Testis (tissue), 5 donors: ENCODE results near the gene SCGB1A1. TPM values are rescaled to one million over a fixed set of nuclear protein-coding genes. Genes with fewer than 3 reads are reported as not detected.

ENCODE experiments used
- DNase-seq: peaks from one replicate; pipeline ENCODE4 v3.0.0-alpha.2; 2019
- H3K27ac ChIP-seq, 2 donors: fragments of 200-600 bp; sonication (generic); one replicate each; pipeline ENCODE4 v1.5.1; 2019
- H3K27me3 ChIP-seq: fragments of 200-600 bp; sonication (generic); one replicate; pipeline ENCODE4 v1.5.1; 2019
- H3K36me3 ChIP-seq: fragments of 200-600 bp; sonication (generic); one replicate; pipeline ENCODE4 v1.5.1; 2017; ENCODE audit warnings: low read depth; ENCODE audit errors: missing control alignments
- H3K4me1 ChIP-seq: fragments of 200-600 bp; sonication (generic); one replicate; pipeline ENCODE4 v1.5.1; 2019
- H3K4me3 ChIP-seq, 2 donors: fragments of 200-600 bp; sonication (generic); one replicate each; pipeline ENCODE4 v1.5.1; 2017 to 2019
- H3K9me3 ChIP-seq: fragments of 200-600 bp; sonication (generic); one replicate; pipeline ENCODE4 v1.5.1; 2017
- CTCF ChIP-seq, 3 experiments: fragments of 450-650 bp in 2 of 3; fragments of 200-600 bp in 1 of 3; sonication (generic) in 1 of 3; IDR thresholded peaks; one replicate each; pipeline ENCODE4 v1.5.1; 2016 to 2019; ENCODE audit warnings: antibody characterized with exemption in 3 of 3, mild to moderate bottlenecking in 2 of 3, moderate library complexity in 1 of 3
- POLR2A ChIP-seq: fragments of 450-650 bp; IDR thresholded peaks from one replicate; pipeline ENCODE4 v1.6.1; 2017; ENCODE audit warnings: antibody characterized with exemption, mild to moderate bottlenecking, moderate library complexity
- WGBS, 2 donors: methylation state at CpG; one replicate each; pipeline ENCODE4 v1.1.5; 2018; 5-methylcytosine and 5-hydroxymethylcytosine counted together
- intact Hi-C: fragments of 100-400 bp; cut with DNase I; formaldehyde crosslinking; loops from one replicate; pipeline ENCODE4 v1.15.1; 2023; ENCODE audit warnings: low total_unique reads
- long read RNA-seq, 2 donors: transcript quantifications; one replicate each; lab custom pipeline, GENCODE V29; 2026
- polyA plus RNA-seq: library from polyadenylated mRNA; stranded (reverse); fragments of 350-450 nt; fragmentation: Illumina TruSeq; extraction: RNeasy Lipid Tissue Mini Kit (QIAGEN cat#74804); gene quantifications from one replicate; pipeline ENCODE4 v1.2.3, GENCODE V29; 2014; ENCODE audit warnings: low read depth, low replicate concordance; ENCODE audit not compliant: insufficient read depth
- total RNA-seq, 2 donors: library from RNA; depleted of rRNA; stranded (reverse); fragments of >200 nt; gene quantifications; one replicate each; pipeline ENCODE4 v1.2.3, GENCODE V29; 2016

Gene SCGB1A1
- not detected for total RNA-seq
- not detected for polyA plus RNA-seq
- long read RNA-seq, donor 1: 0 reads
- long read RNA-seq, donor 2: 0 reads

GRCh38 chr11:62418733-62419132 is at the start of gene SCGB1A1:
Gene SCGB1A1 (plus strand): TSS chr11:62419033. CDS start chr11:62419096, 63 bp downstream.
- 78% methylated on average over 4 of the region's 4 CpGs; no CpG with 5 or more reads in 1 of the 2 donors for WGBS, 2 donors
- no peak for DNase-seq
- peak within 1 kb of the TSS; percentile 39 to 77 for H3K27ac ChIP-seq
- H3K9me3 ChIP-seq: no peaks in the 10 kb centered on the region
- H3K36me3 ChIP-seq: no peaks in the 10 kb centered on the region
- H3K27me3 ChIP-seq: no peaks in the 10 kb centered on the region
- H3K4me3 ChIP-seq: no peak within 1 kb of the TSS
- TF ChIP-seq POLR2A: no peak
- H3K4me1 ChIP-seq: peaks cover 15% of the 10 kb centered on the region
- intact Hi-C loops: no loop called here

- no peak overlapping the region for H3K27ac ChIP-seq
- intact Hi-C loops: no loop called here
- no peak for DNase-seq
- no peaks in the 10 kb centered on the region for H3K36me3 ChIP-seq
- TF ChIP-seq POLR2A (no peak), CTCF (IDR thresholded peaks at IDR 0.05) (no peak)
- WGBS, 2 donors: 47 to 58% methylated on average over 23 to 39 of the region's 39 CpGs
- H3K9me3 ChIP-seq: no peaks in the 10 kb centered on the region
- no peaks in the 10 kb centered on the region for H3K4me1 ChIP-seq
- H3K27me3 ChIP-seq: no peaks in the 10 kb centered on the region
- peak overlapping the region; percentile 12 to 24 for H3K4me3 ChIP-seq
Measured at GRCh38 chr11:62370743-62371440, 47.9 kb upstream of the SCGB1A1 start.

GRCh38 chr11:62372871-62373270 is 46.0 kb upstream of the SCGB1A1 start:
- Histone ChIP-seq H3K36me3 (no peaks in the 10 kb centered on the region), H3K9me3 (no peaks in the 10 kb centered on the region), H3K27me3 (no peaks in the 10 kb centered on the region), H3K27ac (no peak overlapping the region), H3K4me3 (no peak overlapping the region), H3K4me1 (no peaks in the 10 kb centered on the region)
- intact Hi-C loops: no loop called here
- TF ChIP-seq POLR2A: no peak
- TF ChIP-seq CTCF (IDR thresholded peaks at IDR 0.05): no peak
- no peak for DNase-seq
- 86 to 93% methylated on average over 6 of the region's 6 CpGs for whole genome bisulfite sequencing, 2 donors

DNA sequence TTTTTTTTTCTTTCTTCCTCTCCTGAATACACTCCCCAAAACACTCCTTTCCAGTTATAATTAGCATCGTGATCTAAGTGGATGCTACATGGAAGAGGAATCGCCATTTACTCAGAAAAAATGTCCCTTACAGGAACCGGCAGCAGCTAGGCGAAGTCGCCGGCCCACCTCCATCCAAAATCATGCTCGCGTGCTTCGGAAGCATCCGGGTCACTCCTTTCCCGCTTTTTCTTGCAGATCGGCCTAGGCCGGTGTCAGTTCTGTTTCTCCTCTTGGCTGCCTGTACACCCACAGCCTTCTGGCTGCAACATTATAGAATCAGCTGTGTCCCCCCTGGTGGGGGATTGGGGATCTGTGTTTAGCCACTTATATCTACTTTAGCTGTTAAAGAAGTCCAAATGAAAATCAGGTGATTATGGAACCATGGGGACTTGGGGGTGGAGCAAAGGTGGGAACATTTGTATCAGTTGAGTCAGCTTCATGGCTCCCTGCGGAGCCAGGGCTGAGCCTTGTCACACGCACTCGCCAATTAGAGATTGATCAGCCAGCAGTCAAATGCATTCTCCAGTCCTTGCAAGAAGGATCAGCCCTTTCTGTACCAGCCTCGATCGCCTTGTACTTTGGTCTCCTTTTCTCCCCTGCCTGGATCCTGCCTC is 45.2 kb upstream of the SCGB1A1 start:
- H3K36me3 ChIP-seq: no peaks in the 10 kb centered on the region
- no peaks in the 10 kb centered on the region for H3K9me3 ChIP-seq
- TF ChIP-seq CTCF (IDR thresholded peaks at IDR 0.05) (no peak), POLR2A (no peak)
- no peaks in the 10 kb centered on the region for H3K27me3 ChIP-seq
- no peak overlapping the region for H3K4me3 ChIP-seq
- no peaks in the 10 kb centered on the region for H3K4me1 ChIP-seq
- WGBS, 2 donors: 92 to 95% methylated on average over 18 of the region's 18 CpGs
- H3K27ac ChIP-seq: no peak overlapping the region
- DNase-seq: no peak
- intact Hi-C loops: no loop called here

GRCh38 chr11:62374801-62375200 is 44.0 kb upstream of the SCGB1A1 start:
- Histone ChIP-seq H3K4me3 (no peak overlapping the region), H3K27ac (no peak overlapping the region), H3K36me3 (no peaks in the 10 kb centered on the region), H3K9me3 (no peaks in the 10 kb centered on the region), H3K27me3 (no peaks in the 10 kb centered on the region), H3K4me1 (no peaks in the 10 kb centered on the region)
- intact Hi-C loops: no loop called here
- TF ChIP-seq POLR2A: no peak
- no peak for TF ChIP-seq CTCF (IDR thresholded peaks at IDR 0.05)
- DNase-seq: no peak
- 91 to 93% methylated on average over 9 of the region's 9 CpGs for WGBS, 2 donors
